Right lobe of liver (tissue), 4 donors: ENCODE data around the gene PSME3IP1.

Source experiments
- CTCF ChIP-seq, 4 donors: fragments of 200-600 bp in 3 of 4; fragments of 450-650 bp in 1 of 4; IDR thresholded peaks; one replicate each; pipeline versions ENCODE4 v1.5.1 to v1.8.0; 2016 to 2022; ENCODE audit warnings: antibody characterized with exemption in 4 of 4, mild to moderate bottlenecking in 2 of 4
- POLR2A ChIP-seq: fragments of 450-650 bp; IDR thresholded peaks from one replicate; pipeline ENCODE4 v1.6.1; 2017; ENCODE audit warnings: antibody characterized with exemption, mild to moderate bottlenecking
- donor health status: DM: no; HTN: no; CAD: no.
- donor health status: DM: no; HTN: no; CAD: no.
- donor health status: DM: no; HTN: yes; CAD: no.

- TF ChIP-seq POLR2A: no peak
- TF ChIP-seq CTCF (IDR thresholded peaks at IDR 0.05): no peak
These were observed 57.0 kb downstream of the PSME3IP1 start for GRCh38 chr16:57128771-57129389.
